Eye (tissue), 1 donor: ENCODE results near the gene CWC27.

ENCODE experiments used
- DNase-seq: peaks from one replicate; pipeline ENCODE4 v3.0.0-alpha.2; 2015

CWC27 gene, protein sequence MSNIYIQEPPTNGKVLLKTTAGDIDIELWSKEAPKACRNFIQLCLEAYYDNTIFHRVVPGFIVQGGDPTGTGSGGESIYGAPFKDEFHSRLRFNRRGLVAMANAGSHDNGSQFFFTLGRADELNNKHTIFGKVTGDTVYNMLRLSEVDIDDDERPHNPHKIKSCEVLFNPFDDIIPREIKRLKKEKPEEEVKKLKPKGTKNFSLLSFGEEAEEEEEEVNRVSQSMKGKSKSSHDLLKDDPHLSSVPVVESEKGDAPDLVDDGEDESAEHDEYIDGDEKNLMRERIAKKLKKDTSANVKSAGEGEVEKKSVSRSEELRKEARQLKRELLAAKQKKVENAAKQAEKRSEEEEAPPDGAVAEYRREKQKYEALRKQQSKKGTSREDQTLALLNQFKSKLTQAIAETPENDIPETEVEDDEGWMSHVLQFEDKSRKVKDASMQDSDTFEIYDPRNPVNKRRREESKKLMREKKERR

DNA sequence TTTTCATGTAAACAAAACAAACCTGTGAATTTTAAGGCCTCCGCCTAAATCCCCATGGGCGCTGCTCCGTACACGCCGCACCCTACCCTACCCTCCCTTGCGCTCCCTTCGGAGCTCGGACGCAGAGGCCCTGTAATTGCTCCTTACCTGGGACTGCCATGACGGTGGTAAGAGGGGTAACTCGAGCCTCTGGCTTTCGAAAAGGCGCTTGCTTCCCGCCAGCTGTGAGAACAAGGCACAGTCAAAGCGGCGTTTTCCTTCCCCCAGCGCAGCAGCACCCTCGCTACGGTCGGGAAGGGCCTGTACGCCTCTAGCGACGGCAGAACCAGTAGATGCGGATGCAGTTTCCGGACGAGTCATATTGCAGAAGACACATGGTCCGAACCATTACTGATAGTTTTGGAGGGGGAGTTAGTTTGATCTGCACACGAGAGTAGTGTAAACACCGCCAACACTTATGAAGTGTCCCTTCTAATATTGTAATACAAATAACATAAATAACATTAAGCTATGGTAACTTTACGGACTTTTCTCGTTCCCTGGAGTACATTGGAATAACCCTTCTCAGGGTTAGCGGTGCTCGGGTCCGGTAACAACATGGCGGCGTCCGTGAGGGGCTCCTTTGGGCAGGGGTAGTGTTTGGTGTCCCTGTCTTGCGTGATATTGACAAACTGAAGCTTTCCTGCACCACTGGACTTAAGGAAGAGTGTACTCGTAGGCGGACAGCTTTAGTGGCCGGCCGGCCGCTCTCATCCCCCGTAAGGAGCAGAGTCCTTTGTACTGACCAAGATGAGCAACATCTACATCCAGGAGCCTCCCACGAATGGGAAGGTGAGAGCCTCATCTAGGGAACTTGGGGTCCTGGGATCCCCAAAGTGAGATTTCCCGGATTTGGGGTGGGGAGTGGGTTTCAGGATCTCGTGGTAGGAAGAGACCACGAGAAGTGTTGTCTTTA, at the start of gene CWC27, which contains the start of gene SREK1IP1:
Gene CWC27, plus strand, starts transcription at position 573 of the 955 bp plus-strand sequence. Its CDS starts 217 bp downstream, at position 790.
Gene SREK1IP1, minus strand, starts transcription at position 334 of the 955 bp plus-strand sequence. Its CDS starts 174 bp downstream, at position 160.
- peak; percentile 96 for DNase-seq

DNA sequence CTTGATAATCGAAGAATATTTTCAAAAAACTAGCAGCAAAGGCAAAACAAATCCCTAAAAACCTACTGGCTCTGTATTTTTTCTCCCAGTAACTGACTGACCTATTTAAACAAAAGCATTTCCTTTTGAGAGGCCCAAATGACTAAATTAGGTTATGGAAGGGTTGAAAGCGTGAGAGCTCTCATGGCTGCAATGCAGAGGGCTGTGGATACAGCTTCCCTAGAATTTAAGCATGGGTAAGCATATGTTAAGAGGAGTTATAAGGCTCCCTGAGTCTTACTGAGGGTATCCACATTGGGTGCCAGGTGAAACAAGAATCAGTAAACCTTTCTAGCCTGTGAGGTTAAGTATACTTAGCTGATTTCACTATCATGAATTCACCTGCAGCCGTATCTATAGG, 46.1 kb upstream of the CWC27 start:
- DNase-seq = no peak

DNA sequence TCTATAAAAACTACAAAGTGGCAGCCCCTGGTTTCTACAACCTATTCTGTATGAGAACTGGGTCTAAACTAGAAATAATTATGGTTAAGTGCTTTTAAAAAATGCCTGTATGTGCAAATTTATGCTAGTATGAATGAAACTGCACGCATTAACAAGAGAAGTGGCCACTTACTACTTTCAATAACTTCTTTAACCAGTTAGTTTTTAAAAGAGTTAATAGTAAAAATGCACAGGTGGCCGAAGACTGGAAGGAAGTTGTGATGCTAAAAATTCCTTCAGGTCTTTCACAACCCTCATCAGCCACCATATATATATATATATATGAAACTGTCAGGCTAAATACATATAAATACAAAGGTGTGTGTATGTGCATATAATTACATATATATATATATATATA, 41.6 kb upstream of the CWC27 start:
- DNase-seq = no peak

DNA sequence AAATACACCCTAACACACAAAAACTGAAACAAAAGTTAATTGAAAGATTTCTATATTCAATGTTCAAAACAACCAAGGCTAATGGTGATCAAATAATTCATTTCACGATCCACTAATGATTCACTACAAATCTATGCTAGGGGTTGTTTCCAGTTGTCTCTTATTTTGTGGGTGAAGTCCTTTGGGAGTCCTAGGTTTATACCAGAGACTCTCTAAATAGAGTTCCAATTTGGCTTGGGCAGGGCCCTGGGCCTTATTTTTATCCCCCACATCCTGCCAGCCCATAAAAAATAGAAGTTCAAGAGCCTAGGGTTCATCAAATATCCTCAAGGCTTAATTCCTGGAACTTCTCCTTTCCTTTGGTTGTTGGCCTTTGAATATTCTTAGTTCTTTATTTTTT, 26.3 kb upstream of the CWC27 start:
- DNase-seq = no peak

DNA sequence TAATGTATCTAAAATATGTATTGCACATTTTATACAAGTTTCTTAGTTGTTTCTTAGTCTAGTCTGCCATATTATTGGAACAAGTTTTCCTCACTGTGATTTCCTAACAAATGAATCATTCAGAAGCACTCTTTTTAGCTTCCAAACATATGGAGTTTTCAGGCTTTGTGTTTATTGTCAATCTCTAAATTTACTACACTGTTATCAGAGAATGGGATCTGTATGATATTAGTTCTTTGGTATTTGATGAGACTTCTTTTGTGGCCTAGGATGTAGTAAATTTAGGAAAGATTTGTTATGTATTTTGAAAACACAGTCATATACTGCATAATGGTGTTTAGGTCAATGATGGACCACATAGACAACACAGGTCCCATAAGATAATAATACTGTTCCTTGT, 25.9 kb upstream of the CWC27 start:
- no peak for DNase-seq

DNA sequence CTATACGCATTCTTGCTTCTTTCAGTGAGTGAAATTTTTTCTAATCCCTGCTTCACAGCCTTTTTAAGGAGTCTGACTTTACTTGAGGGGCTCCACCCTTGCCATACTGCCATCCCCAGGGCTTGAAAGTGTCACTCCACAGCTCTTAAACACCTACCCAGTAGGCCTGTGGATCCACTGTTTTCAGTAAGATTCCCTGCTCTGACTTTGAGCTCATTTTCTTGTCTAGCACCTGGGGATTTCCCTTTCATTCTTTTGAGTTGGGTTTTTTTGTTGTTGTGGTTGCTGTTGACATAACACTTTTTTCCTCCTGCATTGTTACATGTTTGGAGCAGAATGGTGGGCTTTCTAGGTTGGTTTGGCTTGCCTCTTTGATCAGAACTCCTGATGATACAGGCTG, 23.8 kb upstream of the CWC27 start:
- no peak for DNase-seq

DNA sequence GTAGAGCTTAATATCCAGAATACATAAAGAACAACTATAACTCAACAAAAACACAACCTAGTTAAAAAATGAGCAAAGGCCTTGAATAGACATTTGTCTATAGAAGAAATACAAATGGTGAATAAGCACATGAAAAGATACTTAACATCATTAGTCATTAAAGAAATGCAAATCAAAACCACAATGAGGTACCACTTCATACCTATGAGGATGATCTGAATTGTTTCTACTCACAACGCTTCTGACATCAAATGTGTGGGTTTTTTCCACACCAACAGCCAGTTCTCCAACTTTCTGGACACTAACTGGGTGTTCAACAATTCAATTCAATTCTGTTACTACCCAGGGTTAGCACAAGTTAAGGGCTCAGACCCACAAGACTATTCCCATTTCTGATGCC, 22.3 kb upstream of the CWC27 start:
- DNase-seq = no peak

DNA sequence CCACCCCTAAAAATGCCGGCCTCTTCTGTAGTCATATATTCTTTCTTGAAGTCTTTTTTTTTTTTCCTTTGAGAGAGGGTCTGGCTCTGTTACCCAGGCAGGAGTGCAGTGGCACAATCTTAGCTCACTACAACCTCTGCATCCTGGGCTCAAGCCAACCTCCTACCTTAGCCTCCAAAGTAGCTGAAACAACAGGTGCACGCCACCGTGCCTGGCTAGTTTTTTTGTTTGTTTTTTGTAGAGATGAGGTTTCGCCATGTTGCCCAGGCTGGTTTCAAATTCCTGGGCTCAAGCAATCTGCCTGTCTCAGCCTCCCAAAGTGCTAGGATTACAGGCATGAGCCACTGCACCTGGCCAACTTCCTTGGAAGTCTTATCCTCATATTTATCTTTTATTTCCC, 19.3 kb upstream of the CWC27 start:
- DNase-seq = no peak

DNA sequence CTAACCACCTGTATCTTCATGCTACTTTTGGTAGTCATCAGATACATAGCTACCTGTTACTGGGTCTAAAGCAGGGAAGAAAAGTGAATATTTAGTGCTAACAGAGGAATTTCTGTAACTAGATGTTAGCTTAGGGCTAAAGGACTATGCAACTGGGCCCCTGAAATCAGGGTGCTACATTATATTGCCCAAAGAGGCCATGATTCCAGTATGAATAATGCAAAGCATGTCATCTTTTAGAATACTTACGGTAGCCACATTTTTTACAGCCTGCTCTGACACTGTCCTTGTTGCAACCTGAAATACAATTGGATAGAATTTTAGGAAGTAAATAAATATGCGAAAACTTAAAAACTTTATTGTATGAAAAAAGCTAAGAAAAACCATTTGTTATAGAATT, 14.7 kb upstream of the CWC27 start:
- DNase-seq = no peak

DNA sequence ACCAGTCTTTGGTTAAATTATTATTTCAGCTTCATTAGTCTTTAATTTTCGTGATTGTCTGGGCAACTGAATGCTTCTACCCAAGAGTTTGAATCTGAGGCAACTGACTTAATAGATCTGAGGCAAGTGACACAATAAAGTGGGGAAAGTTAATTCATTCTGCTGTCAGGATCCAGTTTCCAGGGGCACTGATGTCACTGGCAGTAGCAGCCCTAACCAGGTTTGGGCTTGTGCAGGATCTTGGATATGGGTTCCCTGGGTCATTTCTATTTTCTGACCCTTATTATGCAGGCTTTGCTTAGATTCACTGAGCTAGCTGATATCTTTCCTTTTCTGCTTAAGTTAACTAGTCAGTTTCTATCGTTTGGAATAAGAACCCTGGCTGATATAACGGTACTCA, 9.8 kb upstream of the CWC27 start:
- DNase-seq = no peak

DNA sequence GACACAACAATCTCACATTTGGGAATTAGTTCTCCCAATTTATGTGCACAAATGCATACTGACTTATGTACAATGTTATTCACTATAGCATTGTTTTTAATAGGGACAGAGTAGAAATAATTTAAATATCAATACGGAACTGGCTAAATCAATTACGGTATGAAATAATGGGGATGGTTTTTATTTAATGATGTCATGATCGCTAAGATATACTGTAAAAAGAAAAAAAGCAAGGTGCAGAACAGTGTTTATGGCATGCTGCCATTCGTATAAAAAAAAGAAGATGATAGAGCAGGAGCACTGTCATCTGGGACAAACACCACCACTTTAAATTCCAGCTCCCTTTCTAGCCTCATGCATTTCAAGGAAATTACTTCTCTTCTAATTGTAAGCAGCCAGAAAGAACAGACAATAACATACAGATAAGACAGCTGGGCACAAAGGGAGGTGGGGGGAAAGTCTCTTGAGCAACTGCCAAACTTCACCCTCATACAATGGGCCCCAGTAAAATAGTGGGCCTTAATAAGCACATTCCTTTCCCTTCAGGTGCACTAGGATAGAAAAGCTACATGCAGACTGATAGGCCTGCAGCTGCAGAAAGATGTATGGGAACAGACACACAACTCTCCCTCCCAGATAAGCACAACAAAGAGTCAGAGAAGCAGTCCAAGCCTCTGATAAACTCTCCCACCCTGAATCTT, 8.6 kb upstream of the CWC27 start:
- peak; percentile 23 for DNase-seq

DNA sequence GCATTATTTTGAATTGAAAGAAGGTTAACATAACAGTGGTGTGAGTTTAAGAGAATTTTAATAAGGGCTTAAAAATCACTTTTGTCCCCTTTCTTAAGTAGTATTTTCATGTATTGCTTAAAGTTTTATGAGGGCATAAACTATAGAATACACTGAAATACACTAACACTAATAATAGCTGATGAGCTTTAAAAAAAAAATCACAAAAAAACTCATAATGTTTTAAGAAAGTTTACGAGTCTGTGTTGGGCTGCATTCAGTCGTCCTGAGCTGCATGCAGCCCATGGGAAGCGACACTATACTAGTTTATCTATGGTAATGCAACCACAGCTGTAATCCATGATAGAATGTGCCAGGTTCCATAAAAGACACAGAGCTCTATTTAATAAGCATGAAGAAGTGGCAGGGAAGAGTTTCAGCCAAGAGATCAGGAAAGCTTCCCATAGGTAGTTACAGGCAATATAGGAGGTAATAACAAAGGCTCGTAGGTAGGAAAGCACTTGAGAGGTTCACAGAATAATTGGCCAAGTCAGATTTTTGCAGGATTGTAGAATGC, 4.7 kb upstream of the CWC27 start:
- no peak for DNase-seq

DNA sequence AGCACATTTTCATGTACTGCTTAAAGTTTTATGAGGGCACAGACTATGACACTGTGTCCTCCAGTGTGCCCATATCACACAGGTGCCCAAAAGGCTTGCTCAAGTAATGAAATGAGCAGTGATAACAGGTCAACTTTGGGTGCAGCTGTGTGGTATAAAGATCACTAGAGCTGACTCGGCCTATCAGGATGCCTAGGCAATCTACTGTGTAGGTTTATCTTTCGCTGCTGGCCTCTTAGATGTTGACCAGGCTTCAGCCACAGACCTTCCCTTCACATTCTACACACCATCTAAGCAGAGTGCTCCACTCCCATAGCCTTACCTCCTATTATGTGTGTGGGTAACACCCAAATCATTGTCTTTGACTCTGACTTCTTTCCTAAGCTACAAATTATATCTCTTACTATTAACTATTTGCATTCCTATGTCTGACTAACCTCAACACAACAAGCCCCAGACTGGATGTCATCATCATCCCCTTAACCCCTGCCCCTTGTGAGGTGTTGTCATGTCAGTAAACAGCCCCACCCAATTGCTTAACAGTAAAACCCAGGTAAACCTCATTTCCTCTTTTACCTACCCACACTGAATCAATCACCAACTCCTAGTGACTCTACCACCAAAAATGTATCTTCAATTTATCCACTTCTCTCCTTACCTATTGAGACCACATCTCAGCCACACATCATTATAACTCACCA, 2.8 kb upstream of the CWC27 start:
- DNase-seq = no peak

DNA sequence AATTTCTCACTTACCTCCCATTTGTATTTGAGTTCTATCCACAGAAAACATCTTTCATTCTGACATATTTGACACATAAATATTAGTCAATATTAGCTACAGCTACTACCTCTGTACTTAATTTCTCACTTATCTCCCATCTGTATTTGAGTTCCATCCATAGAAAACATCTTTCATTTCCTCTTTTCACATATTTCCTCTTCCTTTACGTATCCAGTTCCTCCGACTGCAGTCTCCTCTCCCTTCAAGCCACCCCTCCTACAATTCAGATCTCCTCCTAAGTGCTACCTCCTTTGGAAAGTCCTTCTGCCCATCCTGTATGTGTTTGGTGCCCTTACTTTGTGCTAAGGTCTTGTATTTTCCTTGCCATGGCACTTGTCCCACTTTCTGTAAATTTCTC, 1.8 kb upstream of the CWC27 start:
- DNase-seq = no peak

DNA sequence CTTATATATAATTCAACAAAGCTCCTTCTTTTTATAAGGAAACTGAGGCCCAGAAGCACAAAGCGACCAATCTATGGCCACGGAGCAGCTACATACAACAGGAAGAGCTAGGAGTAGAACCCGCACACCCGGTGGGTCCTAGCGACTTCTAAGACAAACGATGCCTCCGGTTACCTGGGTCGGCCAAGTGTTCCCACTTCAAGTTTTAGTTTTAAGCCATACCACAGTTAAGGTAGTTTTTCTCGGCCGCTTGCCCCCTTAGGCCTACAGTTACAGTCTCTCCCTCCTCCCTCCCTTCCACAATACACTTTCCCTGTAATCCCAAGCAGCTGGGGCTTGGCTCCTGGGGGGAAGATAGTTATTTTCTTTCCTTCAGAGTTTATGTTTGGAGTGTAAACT, 772 bp upstream of the CWC27 start:
- DNase-seq = no peak

DNA sequence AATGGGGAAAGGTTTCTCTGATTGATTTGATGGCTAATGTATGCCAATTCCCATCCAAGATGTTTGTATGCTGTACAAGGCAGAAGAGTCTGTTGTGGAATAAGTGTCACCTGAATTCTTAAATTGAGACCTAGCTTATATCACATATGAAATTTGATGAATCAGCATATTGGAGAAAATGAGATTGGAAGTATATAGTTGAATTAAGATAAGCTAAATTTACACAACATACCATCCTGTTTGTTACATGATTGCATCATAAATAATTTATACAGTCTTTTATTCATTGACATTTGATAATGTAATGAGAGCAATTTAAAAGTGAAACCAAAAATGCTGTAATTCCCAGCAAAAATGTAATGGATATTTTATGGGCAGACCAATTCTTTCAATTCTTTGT, 1.1 kb downstream of the CWC27 start:
- no peak for DNase-seq

DNA sequence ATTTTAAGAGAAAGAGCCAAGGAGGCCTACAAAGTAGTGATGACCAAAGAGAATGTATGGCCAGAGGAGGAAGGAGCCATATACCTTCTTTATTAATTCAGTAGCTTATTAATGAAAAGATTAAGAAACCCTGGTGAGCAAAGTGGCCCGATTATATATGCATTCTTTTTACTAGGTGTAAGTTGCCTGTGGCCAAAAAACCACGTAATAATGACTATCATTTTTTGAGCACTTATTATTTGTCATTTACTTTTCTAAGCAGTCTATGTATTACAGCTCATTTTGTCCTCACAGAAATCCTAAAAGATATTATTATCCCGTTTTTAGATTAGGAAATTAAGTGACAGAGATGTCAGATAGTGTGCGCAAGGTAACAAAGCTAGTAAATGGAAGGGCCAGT, 3.0 kb downstream of the CWC27 start:
- no peak for DNase-seq

DNA sequence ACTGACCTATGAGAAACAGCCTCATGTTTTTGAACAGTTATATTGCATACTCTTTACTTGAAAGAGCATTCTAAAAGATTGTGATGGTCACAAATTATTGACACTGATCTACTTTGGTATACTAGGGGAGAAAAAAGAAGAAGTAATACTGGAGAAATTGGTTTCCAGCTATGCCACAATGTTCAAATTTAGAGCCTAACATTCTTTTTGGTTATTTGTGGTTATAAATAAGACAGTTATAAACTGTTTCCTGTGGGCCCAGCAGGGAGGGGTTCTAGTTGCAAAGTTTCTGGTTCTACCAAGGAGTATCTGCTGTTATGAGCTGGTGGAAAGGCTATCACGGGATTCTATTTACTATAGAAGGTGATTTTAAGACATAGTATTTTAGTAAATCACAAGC, 4.8 kb downstream of the CWC27 start:
- DNase-seq = no peak

DNA sequence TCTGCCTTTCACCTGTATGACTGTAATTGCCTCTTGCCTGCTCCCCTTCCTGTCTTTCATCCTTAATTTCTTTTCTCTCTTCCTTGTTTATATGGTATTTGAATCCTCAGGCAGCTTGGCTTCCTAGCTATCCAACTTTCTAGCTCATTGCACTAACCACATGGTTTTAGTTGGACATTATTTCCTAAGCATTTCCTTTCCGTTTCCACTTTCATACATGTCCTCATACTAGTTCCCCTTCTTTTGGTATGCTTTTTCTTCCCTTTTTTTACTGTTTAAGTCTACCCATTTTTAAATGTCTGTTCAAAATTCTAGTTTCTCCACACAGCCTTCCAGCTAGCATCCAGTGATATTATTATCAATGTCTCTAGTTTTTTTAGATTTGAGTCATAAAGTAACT, 6.6 kb downstream of the CWC27 start:
- DNase-seq = no peak

DNA sequence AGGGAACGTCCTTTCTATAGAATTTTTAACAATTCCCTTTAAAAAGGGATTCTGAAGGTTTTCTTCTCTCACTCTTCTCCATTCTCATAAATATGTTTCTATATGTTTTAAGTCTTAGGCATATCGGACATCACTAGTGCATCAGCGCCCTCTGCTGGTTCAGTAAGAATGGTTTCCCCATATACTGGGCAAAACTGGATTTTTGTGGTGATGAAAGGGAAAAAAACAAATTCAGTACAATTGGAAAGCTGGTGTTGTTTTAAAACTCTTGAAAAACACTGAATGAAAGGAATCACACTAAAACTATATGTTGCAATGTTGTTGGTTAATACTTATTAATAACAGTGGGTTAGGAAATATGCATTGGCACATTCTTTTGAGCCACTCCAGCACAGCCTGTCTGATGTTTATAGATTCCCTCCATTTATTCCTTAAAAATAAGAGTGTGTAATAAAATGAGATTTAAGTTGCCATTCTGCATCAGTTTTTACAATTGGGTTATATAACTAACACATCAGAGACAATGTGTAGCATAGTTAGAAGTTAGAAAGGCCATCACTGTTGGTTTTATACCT, 15.8 kb downstream of the CWC27 start:
- peak; percentile 93 for DNase-seq

DNA sequence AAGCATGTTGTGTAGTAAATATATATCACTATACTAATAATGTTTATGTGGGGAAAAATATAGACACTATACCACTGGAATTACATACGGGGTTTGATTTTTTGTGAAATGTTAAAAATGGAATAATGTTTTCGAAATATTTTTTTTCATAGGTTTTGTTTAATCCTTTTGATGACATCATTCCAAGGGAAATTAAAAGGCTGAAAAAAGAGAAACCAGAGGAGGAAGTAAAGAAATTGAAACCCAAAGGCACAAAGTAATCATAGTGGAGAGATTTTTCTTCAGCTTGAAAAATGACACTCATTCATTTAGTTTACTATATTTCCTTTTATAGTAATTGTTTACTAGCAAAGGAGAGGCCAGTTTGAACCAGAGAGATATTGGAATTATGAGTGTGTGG, 17.6 kb downstream of the CWC27 start:
- DNase-seq = no peak

DNA sequence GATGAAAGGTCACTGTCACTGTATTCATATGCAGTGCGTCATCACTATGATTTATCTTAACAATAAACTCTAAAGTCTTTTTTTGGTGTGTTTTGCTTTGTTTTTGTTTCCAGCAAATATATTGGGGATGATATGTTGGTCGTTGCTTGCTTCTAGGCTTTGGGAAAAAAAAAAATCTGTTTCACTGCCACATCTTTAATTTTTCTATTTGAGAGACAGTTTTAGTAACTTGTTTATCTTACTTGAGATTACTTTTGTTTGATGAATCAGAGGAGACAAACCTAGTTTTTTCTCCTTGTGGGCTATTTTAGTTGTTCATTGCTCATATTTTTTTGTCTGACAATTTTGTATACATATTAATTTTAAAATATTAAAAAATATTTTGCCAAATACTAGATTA, 19.4 kb downstream of the CWC27 start:
- DNase-seq = no peak
